Measurements from ENCODE around the gene ANO6. TPM values are rescaled to one million over a fixed set of nuclear protein-coding genes. Genes with fewer than 3 reads are reported as not detected.

Gene ANO6
- polyA plus RNA-seq, 1 donor (not counting 4 experiments of a cell fraction or from before 2014, with no cell fraction given), result 64.3 TPM

GRCh38 chr12:45254254-45254653, 38.4 kb downstream of the ANO6 start:
- Histone ChIP-seq H2AFZ (ENCODE audit: control insufficient read depth, low read length) (no peak overlapping the region), H4K20me1 (ENCODE audit: control insufficient read depth, extremely low read depth, insufficient read depth, low read length) (peaks cover 4% of the 10 kb centered on the region)

GRCh38 chr12:45256721-45257120, 40.8 kb downstream of the ANO6 start:
- no peaks in the 10 kb centered on the region for H3K9me1 ChIP-seq (ENCODE audit: control insufficient read depth, extremely low read depth, insufficient read depth, low read length)
- H3K27me3 ChIP-seq (ENCODE audit: control insufficient read depth, extremely low read depth, insufficient read depth, low read length), result no peaks in the 10 kb centered on the region
- TF ChIP-seq EZH2 (IDR thresholded peaks at IDR 0.05; ENCODE audit: low read length) (no peak), CTCF (optimal IDR thresholded peaks at IDR 0.05 in 1 of 3, IDR thresholded peaks at IDR 0.05 in 1 of 3, conservative IDR thresholded peaks at IDR 0.05 in 1 of 3; ENCODE audit: extremely low read depth in 1 of 3, insufficient read depth in 2 of 3, low read length in 3 of 3) (no peak)
- no peak for DNase-seq (ENCODE audit: low read depth, low spot score)
- peaks cover 11% of the 10 kb centered on the region for H3K4me1 ChIP-seq (ENCODE audit: control insufficient read depth, extremely low read depth, insufficient read depth, low read length)
- dilution Hi-C loops (cut with MboI; ENCODE audit: extremely low pct_ligation_motif_present, low sequenced_read_pairs), result no loop called here
- no peak overlapping the region for H3K4me2 ChIP-seq (ENCODE audit: control insufficient read depth, extremely low read depth, insufficient read depth, low read depth, low read length)
- peaks cover 4% of the 10 kb centered on the region for H4K20me1 ChIP-seq (ENCODE audit: control insufficient read depth, extremely low read depth, insufficient read depth, low read length)
- no peak overlapping the region for H3K9ac ChIP-seq (ENCODE audit: control insufficient read depth, extremely low read depth, insufficient read depth, low read length)
- H3K36me3 ChIP-seq (ENCODE audit: control insufficient read depth in 2 of 2, extremely low read depth in 1 of 2, insufficient read depth in 2 of 2, low read length in 2 of 2), result peaks cover 0 to 1% of the 10 kb centered on the region in 2 experiments
- no peak overlapping the region for H3K4me3 ChIP-seq (ENCODE audit: control insufficient read depth in 2 of 3, extremely low read depth in 1 of 3, insufficient read depth in 2 of 3, low read depth in 1 of 3, low read length in 3 of 3)
- H3K9me3 ChIP-seq (ENCODE audit: control insufficient read depth, low read depth, low read length), result no peaks in the 10 kb centered on the region
- no peak overlapping the region for H3K27ac ChIP-seq (ENCODE audit: control insufficient read depth, insufficient read depth, low read length)
- no peak overlapping the region for H2AFZ ChIP-seq (ENCODE audit: control insufficient read depth, low read length)
- peaks cover 77% of the 10 kb centered on the region for H3K79me2 ChIP-seq (ENCODE audit: control insufficient read depth, insufficient read depth, low read length)
- FAIRE-seq, result no peak

More at GRCh38 chr12:45254254-45254653, 38.4 kb downstream of the ANO6 start:
- peaks cover 0 to 1% of the 10 kb centered on the region in 2 experiments for H3K36me3 ChIP-seq (ENCODE audit: control insufficient read depth in 2 of 2, extremely low read depth in 1 of 2, insufficient read depth in 2 of 2, low read length in 2 of 2)
- H3K4me3 ChIP-seq (ENCODE audit: control insufficient read depth in 2 of 3, extremely low read depth in 1 of 3, insufficient read depth in 2 of 3, low read depth in 1 of 3, low read length in 3 of 3), result no peak overlapping the region
- peaks cover 81% of the 10 kb centered on the region for H3K79me2 ChIP-seq (ENCODE audit: control insufficient read depth, insufficient read depth, low read length)
- H3K9me3 ChIP-seq (ENCODE audit: control insufficient read depth, low read depth, low read length), result no peaks in the 10 kb centered on the region
- TF ChIP-seq CTCF (optimal IDR thresholded peaks at IDR 0.05 in 1 of 3, IDR thresholded peaks at IDR 0.05 in 1 of 3, conservative IDR thresholded peaks at IDR 0.05 in 1 of 3; ENCODE audit: extremely low read depth in 1 of 3, insufficient read depth in 2 of 3, low read length in 3 of 3) (no peak), EZH2 (IDR thresholded peaks at IDR 0.05; ENCODE audit: low read length) (no peak)
- no peaks in the 10 kb centered on the region for H3K27me3 ChIP-seq (ENCODE audit: control insufficient read depth, extremely low read depth, insufficient read depth, low read length)
- no peak overlapping the region for H3K9ac ChIP-seq (ENCODE audit: control insufficient read depth, extremely low read depth, insufficient read depth, low read length)
- no peak overlapping the region for H3K4me2 ChIP-seq (ENCODE audit: control insufficient read depth, extremely low read depth, insufficient read depth, low read depth, low read length)
- H3K9me1 ChIP-seq (ENCODE audit: control insufficient read depth, extremely low read depth, insufficient read depth, low read length), result no peaks in the 10 kb centered on the region
- FAIRE-seq, result no peak
- dilution Hi-C loops (cut with MboI; ENCODE audit: extremely low pct_ligation_motif_present, low sequenced_read_pairs), result no loop called here
- no peak for DNase-seq (ENCODE audit: low read depth, low spot score)
- H3K27ac ChIP-seq (ENCODE audit: control insufficient read depth, insufficient read depth, low read length), result no peak overlapping the region
- H3K4me1 ChIP-seq (ENCODE audit: control insufficient read depth, extremely low read depth, insufficient read depth, low read length), result peaks cover under 1% of the 10 kb centered on the region

All from keratinocyte (primary cell).